ENCODE measurements around the gene LRRC4C.

LRRC4C gene

DNA sequence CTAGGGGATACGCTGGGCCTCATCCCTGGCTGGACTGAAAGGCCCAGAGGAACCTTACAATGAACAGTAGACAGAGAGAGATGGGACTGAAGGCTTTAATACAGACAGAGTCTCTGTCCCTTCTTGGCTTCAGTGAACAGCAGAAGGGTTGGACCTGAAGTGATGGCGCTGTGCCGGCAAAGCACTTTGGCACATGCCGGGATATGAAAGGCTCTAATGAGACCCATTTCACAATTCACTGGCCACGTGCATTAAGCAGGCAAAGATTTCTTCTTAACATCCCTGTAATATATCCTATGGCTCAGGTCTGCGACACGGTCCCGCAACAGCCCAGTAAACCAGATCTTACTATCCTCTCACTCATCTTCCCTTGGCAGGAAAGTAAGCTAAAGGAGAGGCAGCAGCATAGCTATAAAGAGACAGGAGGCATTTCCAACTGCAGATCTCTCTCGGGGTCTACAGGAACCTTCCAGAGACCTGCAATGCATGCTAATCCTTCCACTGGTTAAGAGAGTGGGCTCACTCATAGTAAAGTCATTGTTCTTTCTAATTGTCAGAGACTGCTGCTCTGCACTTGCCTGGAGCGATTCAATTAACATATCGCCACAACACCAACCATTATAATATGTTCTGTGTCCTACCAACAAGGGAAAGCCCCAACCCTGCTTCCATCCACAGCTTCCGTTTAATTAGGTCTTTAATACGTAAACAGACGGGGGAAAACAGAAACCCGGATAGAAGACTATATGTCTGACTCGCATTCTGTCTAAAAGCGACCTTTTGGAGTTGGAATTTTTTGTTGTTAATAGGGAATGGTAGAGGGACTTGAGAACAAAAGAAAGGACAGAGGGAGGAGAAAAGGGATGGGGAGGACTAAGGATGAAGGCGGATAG, 1179.0 kb downstream of the LRRC4C start:
- DNase-seq: no peak

DNA sequence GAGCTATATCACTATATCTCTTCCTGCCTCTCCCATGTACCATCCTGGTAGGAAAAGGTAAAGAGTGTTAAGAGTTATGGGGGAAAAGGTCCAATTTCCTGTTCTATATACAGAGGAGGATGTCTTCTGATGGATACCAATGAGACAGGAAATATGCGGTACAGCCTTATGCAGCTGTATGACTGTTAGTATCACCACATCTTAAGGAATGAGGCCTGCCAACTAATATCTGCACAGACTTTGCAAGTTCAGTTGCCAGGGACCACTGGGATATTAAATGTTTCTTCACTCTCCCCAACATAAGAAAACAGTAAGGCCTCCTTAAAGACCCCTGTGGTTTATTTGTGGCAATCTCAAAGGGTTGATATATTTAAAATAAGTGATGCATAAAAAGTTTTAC, 1182.5 kb downstream of the LRRC4C start:
- DNase-seq: no peak

DNA sequence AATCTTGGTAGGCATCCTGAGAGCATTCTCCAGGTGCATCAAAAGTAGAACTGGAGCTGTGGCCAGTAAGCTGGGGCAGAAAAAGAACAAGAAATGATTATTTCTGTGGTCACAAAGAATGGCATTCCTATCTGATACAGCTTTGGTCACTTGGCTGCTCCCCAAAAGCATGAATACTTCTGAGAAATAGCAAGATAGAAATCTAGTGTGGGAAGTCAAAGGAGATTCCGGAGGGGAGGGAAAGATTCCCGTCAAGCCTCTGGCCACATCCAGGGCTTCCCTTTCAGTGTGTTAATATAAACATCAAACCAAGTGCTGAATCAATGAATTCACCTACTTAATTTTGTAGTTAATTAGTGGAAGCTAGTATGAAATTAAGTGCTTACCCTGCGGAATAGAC, 1185.4 kb downstream of the LRRC4C start:
- DNase-seq: no peak

DNA sequence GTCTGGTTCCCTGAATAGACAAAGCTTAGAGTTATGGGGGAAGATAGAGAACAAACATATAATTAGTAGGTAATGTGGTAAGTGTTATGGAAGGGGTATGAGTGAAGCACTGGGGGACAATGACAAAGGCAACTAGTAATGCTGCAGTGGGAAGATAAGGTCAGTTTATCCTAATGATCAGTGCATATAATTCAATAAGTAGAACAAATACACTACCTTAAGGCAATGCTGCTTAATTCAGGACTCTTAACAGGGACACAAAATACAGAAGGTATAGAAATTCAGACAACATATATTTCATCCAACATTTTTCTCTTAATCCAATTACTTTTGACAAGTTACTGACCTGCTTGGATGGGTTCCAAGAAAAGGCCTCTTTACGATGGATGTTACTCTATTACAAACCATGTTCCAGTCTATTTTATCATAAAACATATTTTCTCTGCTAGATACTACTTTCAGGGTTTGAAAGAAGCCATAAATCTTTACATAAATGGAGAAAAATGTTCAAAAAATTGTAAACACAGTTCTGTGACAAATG, 1186.2 kb downstream of the LRRC4C start:
- DNase-seq: no peak

DNA sequence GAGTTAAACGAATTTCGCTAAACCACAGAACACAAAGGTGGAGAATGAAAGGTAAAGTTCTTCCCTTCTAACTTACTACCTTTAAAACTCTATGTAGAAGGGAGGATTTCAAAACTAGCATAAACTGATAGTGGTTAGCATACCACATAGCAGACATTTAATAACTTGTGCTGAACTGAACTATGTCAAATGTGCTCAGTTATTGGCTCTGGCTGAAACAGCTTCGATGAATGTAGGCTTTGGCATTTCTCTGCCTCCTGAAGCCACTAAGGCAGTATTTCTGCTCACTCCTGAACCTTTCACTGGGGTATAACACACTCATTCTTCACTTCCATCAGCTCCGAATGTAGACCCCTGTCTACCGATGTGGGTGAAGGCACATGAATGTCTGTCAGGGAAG, 1188.1 kb downstream of the LRRC4C start:
- DNase-seq: no peak

DNA sequence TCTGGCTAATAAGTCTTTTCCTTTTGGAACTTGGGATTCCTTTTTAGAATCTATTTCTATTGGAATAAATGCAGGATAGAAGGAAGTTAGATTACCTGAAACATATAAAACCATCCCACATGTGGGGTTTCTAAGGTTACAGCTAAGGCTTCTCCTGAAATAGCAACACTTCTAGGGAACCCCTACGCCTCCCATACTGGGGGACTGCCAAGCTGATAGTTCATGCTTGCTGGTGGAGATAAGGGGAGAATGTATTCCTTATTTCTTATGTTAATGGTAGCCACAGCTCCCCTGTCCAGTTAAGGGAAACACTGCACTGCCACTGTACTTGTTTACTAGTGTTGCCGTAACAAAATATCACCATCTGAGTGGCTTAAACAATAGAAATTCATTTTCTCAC, 1189.6 kb downstream of the LRRC4C start:
- no peak for DNase-seq

DNA sequence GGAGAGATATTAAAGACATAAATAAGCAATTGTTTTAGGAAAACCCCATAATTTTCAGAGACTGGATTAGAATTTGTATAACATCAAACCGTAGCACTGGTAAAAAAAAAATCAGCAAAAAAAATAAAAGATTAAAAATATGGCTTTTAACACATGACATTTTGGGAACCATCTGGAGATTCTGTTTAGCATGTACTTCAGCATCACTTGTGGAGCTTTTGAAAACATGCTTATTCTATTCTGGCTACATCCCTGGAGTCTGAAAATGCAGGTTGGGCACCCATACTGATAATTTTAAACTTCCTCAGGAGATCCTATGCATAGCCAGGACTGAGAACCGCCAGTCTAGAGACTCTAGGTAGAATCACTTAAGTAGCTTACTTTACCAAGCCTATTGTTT, 1190.9 kb downstream of the LRRC4C start:
- no peak for DNase-seq

DNA sequence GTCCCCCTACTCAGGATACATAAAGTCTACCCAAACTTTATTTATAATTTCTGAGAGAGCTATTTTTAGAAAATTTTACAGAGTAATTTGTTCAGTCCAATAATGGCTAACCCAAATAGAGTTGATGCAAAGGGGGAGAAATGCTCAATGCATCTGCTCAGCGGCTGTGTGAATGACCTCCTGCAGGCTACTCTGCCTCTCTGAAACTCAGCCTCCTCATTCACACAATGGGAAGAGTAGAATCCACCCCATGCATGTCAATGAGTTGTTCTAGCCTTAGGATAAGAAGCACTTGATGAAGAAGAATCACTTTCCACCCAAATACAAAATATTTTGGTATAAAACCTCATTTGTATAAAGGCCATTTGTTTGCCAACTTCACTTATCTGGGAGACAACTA, 1204.0 kb downstream of the LRRC4C start:
- DNase-seq: no peak

DNA sequence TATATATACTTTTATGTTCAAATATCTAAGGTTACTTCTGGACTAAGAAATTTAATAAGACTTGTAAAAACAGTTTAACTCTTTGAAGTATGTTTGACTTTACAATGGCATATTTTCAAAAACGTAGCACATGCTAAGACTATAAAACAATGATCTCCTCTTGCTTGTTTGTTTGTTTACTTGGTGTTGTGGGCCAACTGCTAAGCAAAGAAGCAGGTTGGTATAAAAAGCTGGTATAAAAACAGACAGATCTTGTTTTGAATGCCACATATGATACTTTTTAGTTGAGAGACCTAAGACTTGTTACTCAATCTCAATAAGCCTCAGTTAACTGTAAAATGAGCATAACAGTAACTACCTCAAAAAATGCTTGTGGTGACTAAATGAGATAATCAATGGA, 1206.3 kb downstream of the LRRC4C start:
- DNase-seq: no peak

DNA sequence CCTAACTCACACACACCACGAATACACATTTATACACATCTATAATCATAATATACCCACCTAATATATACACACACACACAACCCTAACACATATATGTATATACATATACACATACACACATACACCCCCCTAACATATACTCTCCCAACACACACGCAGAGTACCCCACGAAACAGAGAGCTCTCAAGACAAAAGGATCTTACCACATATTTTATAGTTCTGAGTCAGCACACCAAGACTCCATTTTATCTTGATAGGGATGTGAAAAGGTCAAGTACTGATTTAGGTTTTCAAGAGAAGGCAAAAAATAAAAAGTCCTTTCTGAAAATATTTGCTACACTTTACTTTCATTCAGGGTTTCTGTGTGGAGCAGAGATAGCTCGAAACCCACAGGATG, 1207.2 kb downstream of the LRRC4C start:
- no peak for DNase-seq

DNA sequence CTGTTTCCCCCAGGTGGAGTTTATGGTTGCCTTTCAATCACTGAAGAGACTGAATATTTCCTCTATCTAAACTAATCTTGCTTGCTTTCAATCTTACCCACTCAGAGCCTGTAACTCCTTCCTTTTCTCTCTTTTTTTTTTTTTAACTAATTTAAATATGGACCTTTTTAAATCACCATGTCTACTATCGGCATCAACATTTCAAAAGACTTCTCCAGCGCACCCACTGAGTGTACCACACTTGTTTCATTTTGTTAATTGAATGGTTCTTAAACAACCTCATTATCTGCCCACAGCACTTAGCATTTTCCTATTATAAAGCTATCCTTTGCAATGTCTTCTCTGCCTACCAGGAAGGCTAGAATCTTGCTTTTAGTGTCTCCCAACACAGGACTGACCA, 1212.5 kb downstream of the LRRC4C start:
- no peak for DNase-seq

DNA sequence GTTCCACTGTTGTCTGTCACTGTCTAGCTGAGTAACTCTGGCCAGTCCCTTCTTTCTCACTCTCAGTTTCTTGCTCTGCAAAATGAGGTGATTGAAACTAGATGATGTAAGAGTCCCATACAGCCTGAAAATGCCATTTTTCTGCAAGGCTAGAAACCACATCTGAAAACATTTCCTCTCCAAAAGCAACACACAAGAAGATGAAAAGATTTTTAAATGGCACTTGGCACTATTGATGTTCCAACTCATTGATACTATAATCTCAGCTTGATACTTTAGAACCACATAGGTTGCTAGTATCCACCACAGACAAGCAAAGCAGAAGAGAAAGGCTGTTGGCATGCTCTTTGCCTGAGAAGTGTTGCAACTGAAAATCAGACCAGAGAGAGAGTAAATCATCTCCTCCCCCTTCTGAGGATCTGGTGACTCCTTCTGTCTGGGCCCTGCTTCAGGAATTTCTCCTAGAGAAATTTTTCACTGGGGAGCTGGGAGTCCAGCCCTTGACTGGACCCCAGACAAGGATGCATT, 1217.9 kb downstream of the LRRC4C start:
- peak; percentile 0 for DNase-seq

DNA sequence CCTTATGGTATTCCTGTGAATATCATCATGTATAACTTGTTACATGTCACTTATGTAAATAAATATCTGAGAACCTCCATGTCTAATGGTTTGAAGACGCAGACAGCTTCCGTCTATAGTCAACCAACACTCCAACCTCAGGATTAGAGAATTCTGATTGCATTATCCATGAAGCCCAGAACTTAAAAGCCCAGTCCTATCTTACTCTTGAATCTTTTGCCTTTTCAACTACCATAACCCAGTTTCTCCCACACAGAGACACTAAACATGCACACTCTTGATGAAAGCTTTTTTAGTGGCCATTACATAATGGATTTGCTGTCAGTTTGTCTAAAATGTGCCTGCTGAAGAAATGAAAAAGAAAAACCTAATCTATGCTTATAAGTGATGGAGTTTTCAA, 1219.2 kb downstream of the LRRC4C start:
- no peak for DNase-seq

DNA sequence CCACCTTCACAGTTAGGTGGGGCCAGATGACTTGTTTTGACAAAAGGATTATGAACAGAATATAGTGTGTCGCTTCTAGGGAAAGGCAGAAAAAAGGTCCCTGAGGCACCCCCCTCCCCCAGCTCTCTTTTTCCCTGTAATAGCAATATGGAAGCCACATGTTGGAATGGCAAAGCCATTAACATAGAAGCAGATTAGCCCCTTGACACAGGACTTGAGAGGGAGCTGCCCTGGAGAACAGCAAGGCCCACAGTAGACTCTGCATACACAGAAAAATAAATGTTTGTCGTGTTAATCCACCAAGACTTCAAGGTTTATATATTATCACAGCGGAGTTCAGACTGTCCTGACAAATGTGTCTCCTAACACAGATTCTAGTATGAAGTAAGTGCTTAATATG, 1222.9 kb downstream of the LRRC4C start:
- no peak for DNase-seq

DNA sequence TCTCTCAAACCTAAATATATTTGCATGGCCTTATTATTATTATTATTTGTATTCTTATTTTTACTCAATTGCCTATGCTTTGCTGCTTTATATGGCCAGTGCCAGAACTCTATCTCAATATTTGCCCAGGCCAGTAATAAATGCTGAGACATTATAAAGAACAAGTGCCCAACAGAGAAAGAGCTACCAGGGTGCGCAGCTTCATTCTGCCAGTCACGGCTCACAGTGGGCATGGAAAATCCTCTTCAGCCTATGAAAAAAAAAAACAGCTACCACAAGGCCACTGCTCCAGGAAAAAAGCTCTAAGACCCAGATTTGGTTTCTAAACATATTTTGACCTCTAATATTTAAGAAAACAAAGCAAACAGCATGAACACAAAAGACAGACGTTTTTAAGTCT, 1223.6 kb downstream of the LRRC4C start:
- no peak for DNase-seq

DNA sequence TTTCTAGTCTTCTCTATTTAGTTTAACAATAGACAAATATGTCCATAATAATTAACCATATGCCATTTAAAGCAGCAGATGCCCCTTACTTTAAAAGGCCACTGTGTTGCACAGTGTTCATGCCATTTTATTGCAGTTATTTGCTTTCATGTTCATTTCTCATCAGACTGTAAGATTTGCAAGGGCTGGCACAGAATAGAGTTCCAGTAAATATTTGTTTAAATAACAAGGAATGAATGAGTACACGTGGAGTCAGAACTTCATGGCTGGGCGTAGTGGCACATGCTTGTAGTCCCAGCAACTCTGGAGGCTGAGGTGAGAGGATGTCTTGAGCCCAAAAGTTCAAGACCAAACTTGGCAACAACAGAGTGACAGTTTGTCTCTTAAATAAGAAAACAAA, 1228.6 kb downstream of the LRRC4C start:
- DNase-seq: no peak

DNA sequence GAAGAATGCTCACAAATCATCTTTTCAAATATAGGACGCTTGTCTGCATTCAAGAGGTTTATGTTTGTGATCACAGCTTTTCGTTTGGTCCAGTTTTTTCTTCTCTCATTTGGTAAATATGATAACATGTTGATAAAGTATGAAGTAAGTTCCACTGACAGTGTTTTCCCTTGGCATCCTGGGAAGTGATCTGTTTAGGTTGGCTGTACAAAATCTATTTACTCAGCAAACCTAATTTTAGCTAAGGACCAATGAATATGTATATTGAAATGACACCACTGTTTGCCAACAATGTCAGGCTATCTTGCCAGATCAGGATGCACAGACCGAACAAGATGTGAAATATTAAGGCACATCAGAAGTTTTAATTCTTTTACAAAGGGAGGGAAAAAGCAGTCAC, 1230.8 kb downstream of the LRRC4C start:
- no peak for DNase-seq

DNA sequence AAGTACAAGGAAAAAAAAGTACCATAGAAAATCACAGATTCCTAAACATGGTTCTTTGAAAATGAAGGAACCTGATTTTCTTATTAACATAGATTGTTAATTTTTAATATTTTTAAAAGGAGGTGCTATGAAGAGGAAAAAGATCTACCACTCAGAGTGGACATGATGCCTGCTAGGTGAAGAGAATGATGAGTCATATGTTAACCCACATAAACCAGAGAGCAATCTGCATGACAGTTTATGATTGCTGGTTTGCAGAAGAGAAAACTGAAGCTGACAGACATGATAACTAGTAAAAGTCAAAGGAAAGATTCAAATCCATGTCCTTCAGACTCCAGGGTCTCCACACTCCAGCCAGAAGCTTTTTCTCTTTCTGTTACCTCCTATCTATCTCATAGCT, 1231.7 kb downstream of the LRRC4C start:
- DNase-seq: no peak

DNA sequence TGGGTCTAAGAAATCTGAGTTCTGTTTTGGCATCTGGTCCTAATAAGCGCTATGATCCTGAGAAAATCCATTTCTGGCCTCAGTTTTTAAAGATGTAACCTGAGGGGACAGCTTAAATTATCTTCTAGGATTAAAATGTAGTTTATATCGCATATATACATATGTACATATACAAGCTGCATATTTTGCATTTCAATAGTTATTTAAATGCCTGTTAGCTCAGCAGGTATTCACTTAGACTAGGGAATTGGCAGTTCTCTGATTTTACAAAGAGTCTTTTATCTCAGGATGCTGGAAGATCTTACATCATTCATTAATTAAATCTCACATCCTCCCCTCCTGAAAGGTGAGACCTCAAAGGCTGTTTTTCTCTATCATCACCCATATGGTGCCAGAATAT, 1232.8 kb downstream of the LRRC4C start:
- DNase-seq: no peak

DNA sequence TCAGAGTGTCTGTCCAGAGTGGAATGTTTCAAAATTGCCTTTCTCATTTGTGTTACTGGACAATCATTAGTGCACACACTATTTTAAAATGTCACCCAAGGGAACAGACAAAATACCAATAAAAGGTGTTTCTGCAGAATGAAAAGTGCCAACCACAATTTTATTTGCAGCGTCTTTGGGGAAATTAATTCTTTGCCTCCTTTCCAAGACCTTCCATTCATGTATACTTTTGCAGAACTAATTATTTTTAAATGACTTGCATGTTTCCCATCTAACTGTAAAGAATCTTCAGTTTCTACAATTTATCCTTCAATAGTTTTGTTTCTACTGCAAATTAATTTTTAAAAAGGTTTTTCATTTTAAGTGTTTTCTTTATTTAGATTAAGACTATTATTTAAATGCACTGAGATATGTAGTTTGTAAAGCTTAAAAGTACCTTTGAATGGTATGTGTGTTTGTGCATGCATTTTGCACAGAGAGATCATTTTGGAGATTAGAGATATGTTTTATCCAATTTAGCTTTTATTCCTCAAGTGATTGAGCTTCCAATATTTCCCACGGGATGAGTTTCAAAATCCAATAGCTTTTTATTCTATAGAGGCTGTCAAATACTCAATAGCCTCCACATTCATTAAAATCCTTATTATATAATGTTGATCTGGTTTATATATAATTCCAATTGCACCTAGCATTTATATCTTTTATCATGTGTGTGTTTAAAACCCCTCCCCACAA, 1235.7 kb downstream of the LRRC4C start:
- DNase-seq: no peak

DNA sequence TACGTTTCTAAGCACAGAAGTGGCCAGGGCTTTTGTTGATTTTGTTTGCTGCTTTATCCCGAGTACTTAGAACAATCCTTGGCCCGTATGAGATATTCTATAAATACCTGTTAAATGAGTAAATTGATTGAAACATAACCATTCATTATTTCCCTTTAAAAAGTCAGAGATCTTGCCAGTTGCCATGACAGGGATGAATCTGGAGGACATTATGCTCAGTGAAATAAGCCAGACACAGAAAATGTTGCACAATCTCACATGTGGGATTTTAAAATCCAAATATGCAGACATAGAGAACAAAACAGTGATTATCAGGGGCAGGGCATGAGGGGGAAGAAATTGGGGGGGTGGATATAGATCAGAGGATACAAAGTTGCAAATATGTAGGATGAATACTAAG, 1240.1 kb downstream of the LRRC4C start:
- DNase-seq: no peak

DNA sequence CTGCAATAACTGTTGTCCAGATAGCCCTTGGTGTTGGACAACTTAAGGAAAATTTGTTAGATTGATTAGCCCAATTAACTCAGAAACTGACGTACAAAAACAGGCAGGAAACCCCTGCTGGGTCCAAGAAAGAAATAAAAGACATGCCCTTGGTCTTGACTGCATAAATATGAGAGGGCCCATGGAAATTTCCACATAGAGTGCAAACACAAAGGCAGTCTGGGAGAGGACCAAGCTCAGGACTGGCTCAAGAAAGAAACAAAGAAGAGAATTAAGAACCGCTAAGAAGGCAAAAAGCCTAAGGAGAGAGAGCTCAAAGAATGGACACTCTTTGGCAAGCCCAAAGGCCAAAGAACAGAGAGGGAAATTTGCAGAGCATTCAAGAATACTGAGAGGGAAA, 1243.9 kb downstream of the LRRC4C start:
- DNase-seq: no peak

DNA sequence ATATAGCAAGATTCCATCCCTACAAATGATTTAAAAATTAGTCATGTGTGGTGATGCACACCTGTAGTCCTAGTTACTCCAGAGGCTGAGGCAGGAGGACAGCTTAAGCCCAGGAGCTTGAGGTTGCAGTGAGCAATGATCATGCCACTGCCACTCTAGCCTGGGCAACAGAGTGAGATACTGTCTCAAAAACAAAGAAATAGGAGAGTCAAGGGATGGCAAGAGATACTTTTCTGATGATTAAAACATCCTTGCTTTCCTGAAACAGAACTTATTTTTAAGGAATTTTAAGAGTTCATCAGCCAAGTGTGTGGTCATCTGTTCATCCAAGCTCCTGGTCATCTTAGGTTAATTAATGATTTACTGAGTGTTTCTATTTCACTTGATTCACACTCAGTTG, 1252.0 kb downstream of the LRRC4C start:
- DNase-seq: no peak

DNA sequence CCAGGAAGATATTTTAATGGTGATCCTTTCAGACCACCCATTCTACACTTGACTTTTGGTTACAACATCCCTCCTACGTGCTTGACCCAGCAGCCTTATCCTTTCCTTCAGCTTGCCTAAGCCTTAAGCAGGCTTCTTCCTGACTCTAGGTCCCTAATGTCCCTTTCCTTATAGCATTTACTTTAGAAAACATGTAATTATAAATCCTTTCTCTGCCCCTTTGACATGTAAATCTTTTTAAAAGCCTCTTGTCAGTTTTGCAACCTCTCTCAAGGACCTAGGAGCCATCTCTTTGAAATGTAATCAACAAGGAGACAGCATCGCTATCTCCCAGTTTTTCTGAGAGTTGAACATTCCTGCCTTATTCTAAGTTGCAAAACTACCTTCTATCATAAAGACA, 1255.2 kb downstream of the LRRC4C start:
- DNase-seq: no peak
